Stimulated activated CD8-positive, alpha-beta memory T cell treated with anti-CD3 and anti-CD28 coated beads, Interleukin-15, amount 100 ng/mL, for 4 hours (primary cell): ENCODE measurements around the gene ASB14.
"Not testable (repeated sequence)": the region's sequence is repeated elsewhere in the genome, so short reads cannot be mapped to it uniquely, and the experiment has no call there.

Experiments used
- DNase-seq, 2 donors: peaks; one replicate each; pipeline ENCODE4 v3.0.0-alpha.2; 2020; ENCODE audit warnings: low read depth in 2 of 2

Gene ASB14

DNA sequence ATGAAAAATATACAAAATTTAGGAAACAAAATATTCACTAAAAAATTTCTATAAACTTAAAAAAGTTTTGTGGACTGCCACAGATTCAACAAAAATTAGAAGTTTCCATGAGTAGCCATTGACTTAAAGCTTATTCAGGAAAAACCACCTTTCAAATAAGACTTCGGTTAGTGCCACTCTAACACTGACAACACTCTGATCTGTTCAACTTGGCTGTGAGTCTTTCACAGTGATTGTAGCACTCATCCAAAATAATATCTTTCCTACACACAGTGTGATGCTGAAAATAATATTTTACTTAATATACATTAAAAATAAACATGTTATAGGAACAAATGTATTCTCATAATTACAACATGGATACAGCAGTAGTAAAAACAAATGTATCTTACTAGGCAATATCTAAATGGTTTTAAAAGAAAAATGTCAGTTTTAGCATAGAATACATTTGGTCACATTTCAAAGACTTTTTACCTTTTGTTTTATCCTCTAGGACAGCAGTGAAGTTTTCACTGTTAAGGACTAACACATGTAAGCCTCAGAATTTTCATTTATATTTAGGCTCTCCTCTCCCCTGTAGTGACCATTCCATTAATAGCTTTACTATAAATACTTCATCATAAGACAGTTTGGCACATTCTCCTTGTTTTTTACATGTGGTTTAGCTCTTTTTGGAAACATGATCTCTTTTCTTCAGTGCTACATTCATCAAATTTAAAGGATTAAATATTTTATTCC is at the start of gene ASB14:
Gene ASB14, minus strand, starts transcription at position 527 of the 738 bp plus-strand sequence. CDS start 652 bp downstream, outside the sequence.
- DNase-seq = no peak

DNA sequence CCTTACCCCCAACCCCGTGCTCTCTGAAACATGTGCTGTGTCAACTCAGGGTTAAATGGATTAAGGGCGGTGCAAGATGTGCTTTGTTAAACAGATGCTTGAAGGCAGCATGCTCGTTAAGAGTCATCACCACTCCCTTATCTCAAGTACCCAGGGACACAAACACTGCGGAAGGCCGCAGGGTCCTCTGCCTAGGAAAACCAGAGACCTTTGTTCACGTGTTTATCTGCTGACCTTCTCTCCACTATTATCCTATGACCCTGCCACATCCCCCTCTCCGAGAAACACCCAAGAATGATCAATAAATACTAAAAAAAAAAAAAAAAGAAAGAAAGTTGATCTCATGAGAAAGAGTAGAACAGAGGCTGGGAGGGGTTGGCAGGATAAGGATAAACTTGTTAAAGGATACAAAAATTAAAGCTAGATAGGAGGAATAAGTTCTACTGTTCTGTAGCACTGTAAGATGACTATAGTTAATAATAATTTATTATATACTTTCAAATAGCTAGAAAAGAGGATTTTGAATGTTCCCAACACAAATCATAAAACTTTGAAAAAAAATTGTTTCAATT is 46.7 kb upstream of the ASB14 start:
- not testable (repeated sequence) for DNase-seq

DNA sequence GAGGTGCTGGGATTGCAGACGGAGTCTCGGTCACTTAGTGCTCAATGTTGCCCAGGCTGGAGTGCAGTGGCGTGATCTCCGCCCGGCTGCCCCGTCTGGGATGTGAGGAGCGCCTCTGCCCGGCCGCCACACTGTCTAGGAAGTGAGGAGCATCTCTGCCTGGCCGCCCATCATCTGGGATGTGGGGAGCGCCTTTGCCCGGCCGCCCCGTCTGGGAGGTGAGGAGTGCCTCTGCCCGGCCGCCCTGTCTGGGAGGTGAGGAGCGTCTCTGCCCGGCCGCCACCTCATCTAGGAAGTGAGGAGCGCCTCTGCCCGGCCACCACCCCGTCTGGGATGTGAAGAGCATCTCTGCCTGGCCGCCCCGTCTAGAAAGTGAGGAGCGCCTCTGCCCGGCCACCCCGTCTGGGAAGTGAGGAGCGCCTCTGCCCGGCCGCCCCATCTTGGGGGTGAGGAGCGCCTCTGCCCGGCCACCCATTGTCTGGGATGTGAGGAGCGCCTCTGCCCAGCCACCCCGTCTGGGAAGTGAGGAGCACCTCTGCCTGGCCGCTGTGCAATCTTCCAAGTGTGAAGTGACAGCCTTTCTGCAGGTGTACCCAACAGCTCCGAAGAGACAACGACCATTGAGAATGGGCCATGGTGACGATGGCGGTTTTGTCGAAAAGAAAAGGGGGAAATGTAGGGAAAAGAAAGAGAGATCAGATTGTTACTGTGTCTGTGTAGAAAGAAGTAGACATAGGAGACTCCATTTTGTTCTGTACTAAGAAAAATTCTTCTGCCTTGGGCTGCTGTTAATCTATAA is 46.0 kb upstream of the ASB14 start:
- not testable (repeated sequence) for DNase-seq

DNA sequence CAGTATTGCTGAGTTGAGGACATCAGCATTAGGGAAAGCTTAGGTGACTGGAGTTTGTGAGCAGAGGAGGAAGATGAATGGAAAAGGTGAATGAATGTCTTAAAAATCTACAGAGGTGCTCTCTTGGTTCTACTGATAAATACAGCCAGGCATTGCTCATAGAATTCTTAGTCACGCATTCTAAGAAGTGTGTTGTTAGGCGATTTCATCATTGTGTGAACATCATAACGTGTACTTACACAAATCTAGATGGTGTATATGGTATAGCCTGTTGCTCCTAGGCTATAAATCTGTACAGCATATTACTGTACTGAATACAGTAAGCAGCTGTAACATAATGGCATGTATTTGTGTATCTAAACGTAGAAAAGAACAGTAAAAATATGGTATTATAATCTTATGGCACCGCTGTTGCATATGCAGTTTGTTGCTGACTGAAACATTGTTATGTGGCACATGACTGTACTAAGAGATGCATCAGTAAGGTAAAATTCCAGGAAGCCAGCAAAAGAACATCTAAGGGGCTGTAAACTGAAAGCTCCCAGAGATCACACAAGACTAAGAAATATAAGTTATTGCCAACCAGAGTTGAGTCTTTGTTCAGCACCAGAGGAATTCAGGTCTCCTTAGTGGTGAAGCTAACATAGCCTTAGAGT is 42.9 kb upstream of the ASB14 start:
- no peak for DNase-seq

DNA sequence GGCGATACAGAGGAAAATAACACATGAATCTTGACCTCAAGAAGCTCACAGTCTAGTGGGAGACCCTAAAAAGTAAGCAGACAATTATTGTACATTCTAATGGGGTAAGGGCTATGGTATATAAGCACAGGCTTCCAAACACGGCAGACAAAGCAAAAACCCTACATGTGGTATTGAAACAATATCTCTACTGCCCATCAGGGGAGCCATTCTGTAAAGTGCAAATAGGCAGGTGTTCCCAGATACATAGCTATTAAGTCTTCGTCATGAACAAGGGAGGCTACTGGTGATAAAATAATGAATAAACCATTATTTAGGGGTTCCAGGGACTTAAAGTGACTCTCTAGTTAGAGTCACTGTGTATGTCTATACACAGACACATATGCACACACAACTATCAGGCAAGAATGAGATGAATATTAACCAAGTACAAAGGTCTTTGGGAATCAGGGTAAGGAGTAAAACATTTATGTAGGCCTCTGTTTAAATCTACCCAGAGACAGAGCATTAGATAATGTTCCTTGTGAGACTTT is 38.7 kb upstream of the ASB14 start:
- DNase-seq = no peak

DNA sequence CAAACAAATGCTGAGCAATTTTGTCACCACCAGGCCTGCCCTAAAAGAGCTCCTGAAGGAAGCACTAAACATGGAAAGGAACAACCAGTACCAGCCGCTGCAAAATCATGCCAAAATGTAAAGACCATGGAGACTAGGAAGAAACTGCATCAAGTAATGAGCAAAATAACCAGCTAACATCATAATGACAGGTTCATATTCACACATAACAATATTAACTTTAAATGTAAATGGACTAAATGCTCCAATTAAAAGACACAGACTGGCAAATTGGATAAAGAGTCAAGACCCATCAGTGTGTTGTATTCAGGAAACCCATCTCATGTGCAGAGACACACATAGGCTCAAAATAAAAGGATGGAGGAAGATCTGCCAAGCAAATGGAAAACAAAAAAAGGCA is 34.0 kb upstream of the ASB14 start:
- not testable (repeated sequence) for DNase-seq

DNA sequence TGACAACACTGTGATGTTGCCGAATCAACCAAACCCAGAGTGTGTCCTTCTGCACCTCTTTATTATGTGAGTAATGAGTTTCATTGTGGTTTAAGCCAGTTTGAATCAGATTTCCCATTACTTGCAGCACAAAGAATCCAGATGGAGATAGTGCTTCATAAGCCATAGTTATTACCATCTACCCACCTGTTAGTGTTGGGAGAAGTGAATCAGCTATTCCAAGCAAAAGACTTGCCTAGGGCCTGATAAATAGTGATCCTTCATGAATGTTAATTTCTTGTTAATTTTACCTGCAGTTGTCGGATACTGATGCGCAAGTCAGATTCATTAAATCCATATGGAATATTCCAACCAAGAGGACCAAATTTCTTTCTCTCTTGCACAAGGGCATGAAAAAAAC is 21.7 kb upstream of the ASB14 start:
- no peak for DNase-seq

DNA sequence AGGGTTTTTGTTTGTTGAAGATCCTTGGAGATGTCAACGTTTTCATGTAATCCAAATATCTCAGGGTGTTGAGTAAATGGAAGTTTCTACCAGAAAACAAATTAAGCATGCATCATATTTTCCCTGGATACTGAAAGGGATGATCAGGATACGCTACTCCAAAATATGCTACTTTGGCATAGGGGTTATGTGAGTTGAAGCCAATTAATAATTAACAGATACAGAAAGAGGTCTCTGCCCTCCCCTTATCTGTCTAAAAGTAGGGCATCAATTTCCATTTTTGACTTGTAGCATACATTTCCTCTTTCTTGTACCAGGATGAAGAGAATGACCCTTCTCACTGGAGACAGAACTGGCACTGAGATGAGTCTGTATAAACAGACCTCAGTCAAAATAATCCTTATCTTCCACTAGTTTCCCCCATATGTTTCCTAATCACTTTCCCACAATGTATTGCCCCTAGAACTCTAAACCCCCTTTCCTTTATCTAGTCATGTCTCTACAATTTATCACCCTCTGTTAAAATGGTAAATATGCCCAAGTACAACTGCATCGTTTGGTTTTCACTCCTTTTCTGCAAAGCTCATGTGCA is 17.4 kb upstream of the ASB14 start:
- no peak for DNase-seq

DNA sequence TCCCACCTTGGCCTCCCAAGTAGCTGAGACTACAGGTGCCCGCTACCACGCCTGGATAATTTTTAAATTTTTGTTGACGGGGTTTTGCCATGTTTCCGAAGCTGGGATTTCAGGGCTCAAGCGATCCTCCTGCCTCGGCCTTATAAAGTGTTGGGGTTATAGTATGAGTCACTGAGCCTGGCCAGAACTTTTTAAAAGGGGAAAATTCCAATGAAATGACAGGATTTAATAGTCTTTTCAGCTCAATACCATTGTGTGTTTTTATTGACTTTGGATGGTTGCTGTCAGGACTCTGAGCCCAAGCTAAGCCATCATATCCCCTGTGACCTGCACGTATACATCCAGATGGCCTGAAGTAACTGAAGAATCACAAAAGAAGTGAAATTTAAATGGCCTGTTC is 11.0 kb upstream of the ASB14 start:
- DNase-seq = not testable (repeated sequence)

DNA sequence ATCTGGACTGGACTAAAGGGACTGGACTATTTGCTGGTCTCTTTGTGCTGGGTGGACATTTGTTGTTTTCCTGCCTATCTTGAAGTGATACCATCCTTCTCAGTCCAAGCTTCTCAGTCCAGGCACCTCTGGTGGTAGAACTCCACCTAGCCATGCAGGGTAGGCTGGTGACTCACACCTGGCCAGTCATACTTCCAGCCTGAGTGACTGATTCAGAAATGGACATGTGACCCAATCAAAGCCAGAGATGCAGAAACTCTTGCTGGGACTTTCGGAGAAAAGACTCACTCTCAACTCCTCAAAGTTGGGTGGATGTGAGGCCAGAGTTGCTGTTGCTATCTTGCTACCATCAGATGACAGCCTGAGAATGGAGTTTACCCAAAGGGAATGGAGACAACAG is 5.6 kb upstream of the ASB14 start:
- DNase-seq = no peak

DNA sequence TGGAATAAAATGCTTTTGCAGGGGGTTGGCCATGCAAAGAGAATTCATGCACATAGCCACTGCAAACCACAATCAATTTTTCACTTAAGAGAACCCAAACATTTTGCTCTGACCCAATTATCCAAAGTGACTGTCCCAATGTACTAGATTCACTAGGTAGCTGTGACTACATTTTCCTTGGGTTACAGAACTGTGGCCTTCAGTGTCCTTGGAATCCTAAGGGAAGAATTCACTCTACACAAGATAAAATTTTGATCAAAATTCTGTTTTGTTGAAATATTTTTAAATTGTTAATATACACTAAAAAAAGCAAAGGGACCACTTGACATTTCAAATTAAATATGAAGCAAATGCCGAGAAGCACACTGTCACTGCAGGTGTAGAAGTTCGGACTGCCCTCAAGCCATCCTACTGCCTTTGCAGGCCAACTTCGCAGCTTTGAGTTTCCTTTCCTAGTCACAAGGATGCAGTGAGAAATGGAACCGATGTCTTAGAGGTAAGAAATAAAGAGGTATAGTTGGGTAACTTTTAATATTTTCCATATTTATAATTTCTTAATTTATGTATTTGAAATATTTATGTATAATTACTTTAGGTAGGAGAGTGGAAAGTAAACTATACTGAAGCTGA is 527 bp upstream of the ASB14 start:
- no peak for DNase-seq

DNA sequence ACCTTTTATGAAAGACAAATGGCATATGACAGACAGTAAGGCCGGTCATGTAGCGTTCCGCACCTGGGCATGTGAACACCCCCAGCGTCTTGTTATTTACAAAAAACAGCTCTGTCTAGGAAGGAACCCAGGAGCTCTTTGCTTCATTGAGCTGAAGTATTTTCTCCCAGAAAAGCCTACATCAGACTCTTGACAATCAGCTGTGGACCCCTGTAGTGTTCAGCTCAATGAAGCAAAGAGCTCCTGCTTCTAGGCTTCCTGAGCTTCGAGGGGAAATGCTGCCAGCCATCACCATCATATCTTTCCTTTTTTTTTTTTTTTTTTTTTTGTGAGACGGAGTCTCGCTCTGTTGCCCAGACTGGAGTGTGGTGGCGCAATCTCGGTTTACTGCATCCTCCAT is 4.1 kb downstream of the ASB14 start:
- no peak for DNase-seq

DNA sequence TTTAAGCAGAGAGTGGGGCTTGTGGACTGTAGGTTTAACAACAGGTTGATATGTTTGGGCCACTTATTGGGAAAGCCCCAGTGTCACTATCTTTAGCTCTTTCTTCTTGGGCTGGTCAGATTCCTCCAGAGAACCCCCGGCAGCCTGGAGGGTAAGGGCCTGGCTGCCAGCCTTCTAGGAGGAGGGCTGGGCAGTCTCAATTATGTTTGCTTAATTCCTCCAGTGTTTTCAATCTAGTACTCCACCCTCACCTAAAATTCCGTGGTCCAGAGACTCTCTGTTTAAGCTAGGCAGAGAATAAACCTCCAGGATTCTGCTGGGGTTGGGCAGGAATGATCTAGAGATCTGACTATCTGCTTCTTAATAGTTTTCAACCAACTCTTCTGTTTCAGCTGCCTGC is 5.3 kb downstream of the ASB14 start:
- no peak for DNase-seq

DNA sequence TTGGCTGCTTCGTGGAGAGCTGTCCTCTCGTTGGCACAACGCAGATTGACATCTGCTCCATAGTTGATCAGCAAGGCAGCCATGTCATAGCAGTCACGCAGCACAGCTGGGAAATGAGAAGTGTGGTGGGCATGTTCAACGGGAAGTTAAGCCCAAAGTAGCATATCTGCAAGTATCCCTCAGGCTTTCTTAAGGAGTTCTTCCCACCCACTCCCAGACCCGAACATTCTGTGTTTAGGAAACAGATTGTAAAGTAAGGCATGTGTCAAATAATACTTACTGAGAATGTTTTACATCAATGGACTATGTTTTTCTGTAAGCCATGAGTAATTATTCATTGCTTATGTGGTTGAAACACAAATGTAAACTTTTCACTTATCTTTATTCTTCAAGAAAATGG is 9.2 kb downstream of the ASB14 start:
- DNase-seq = no peak

DNA sequence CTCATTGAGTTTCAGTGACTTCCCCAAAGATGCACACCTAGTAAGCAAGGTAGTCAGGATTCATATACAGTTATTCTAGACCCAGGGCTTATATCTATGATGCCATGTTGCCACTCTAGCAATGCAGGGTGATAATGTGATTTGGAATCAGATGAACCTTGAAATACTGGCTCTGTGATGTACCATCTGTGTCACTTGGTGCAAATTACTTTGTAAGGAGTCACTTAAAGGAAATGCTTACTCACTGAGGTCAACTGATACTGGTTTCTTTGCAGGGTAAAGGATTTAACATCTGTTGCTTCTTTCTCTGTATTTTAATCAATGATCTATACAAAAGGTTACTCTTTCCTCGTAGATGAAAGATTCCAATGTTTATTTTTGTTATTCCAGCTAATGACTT is 10.8 kb downstream of the ASB14 start:
- DNase-seq = no peak

DNA sequence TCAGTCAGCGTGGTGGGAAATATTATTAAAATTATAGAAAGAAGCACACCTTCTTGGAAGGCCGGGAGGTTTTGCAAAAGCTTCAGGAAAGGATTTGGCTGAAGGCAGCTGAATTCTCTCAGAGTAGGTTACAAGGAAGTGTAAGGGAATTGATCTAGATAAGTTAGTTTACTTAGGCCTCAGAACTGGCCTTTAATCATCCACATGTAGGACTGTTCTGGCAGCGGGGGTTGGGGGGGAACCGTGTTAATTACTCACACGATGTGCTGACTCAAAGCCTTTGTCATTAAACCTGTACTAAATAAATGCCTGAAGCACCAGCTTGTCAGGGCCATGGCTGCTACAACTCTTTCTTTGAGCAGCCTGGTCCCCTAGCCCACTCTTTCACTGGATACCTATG is 12.8 kb downstream of the ASB14 start:
- no peak for DNase-seq

DNA sequence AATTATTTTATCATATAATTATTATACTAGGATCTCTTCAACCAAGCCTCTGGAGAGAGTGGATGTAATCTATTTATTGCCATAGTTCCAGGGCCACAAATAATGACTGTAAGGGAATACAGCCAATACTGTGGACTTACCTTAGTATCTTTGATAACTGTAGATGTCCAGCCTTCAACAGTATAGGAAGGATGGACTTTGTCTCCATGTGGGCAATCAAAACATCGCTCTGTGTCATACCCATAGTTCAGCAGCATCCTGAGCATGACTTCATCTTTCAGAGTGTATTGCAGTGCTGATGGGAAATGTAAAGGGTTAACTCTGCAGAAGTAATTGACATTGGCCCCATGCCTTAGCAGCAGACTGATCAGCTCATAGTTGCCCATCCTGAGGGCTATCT is 14.2 kb downstream of the ASB14 start:
- DNase-seq = no peak

DNA sequence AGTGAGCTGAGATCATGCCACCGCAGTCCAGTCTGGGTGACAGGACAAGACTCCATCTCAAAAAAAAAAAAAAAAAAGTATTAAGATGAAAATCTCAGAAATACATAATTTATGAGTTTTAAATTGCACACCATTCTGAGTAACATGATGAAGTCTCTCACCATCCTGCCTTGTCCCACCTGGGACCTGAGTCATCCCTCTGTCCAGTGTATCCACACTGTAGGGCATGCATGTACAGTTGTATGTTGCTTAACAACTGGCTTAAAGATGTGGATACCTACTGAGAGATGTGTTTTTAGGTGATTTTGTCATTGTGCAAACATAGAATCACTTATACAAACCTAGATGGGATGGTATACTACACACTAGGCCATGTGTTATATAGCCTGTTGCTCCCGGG is 17.1 kb downstream of the ASB14 start:
- no peak for DNase-seq

DNA sequence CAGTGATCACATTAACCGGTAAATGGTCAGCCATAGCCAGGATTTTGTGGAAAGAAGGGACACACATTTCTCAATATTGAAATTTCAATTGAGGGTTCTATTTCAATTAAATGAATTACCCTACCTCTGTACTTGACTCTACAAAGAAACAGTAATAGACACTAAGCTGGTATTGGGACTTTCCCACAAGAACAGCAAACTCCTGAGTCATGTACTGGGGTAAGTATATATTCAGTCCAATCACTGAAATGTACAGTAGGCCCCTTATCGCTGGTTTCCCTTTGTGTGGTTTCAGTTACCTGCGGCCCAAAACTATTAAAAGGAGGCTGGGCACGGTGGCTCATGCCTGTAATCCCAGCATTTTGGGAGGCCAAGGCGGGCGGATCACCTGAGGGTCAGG is 17.6 kb downstream of the ASB14 start:
- DNase-seq = no peak

DNA sequence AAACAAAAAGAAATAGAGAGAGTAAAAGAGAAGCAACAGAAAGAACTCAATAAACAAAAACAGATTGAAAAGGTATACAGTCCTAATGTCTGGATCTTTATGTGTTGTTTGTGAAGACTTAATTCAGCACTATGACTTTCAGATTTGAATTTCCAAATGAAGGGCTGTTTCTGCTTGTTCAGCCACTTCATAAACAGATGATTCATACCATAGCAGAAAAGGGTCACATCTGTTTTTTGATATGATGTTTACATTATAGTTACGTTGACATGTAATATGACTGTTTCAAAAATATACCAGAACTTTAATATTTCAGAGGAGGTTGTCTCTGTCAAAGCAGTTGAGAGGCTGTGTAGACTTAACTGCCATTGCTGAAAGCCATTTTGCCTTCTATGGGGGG is 24.1 kb downstream of the ASB14 start:
- DNase-seq = no peak

DNA sequence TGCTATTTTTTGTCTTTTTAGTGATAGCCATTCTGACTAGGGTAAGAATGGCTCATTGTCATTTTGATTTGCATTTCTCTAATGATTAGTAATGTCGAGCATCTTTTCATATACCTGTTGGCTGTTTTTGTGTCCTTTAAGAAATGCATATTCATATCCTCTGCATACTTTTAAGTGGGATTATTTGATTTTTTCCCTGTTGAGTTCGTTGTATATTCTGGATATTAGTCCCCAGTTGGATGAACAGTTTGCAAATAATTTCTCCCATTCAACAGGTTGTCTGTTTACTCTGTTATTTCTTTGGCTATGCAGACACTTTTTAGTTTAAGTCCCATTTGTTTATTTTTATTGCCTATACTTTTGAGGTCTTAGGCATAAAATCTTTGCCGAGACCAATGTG is 30.6 kb downstream of the ASB14 start:
- no peak for DNase-seq
